SK-N-SH treated with all-trans-retinoic acid at 6 μM for 48 hours (cell line): ENCODE data around the gene TSEN54.

ENCODE experiments used
- CSDC2 ChIP-seq: fragments of 250-450 bp; sonication (Bioruptor Pico); IDR thresholded peaks from 2 replicates; pipeline ENCODE4 v1.5.0; 2020; ENCODE audit warnings: mild to moderate bottlenecking, moderate library complexity
- CSRNP3 ChIP-seq: fragments of 250-450 bp; sonication (Bioruptor Pico); IDR thresholded peaks from 2 replicates; pipeline ENCODE4 v1.5.1; 2021; ENCODE audit warnings: mild to moderate bottlenecking, moderate library complexity
- OSR1 ChIP-seq: fragments of 250-450 bp; sonication (Bioruptor Pico); IDR thresholded peaks from 2 replicates; pipeline ENCODE4 v1.8.0; 2022; ENCODE audit warnings: moderate library complexity, mild to moderate bottlenecking, inconsistent platforms
- PATZ1 ChIP-seq: fragments of 250-450 bp; sonication (Bioruptor Pico); IDR thresholded peaks from 2 replicates; pipeline ENCODE4 v1.8.0; 2020; ENCODE audit warnings: mild to moderate bottlenecking, moderate library complexity, borderline replicate concordance
- RARB ChIP-seq: fragments of 250-450 bp; sonication (Bioruptor Pico); IDR thresholded peaks from 2 replicates; pipeline ENCODE4 v1.8.0; 2021; ENCODE audit warnings: mild to moderate bottlenecking, moderate library complexity
- ZC3H10 ChIP-seq: fragments of 250-450 bp; sonication (Bioruptor Pico); IDR thresholded peaks from 2 replicates; pipeline ENCODE4 v1.5.1; 2021; ENCODE audit warnings: mild to moderate bottlenecking, moderate library complexity
- ZFP30 ChIP-seq: fragments of 450-650 bp; formaldehyde crosslinking; IDR thresholded peaks from 2 replicates; pipeline ENCODE4 v1.5.0; 2022; ENCODE audit warnings: mild to moderate bottlenecking, moderate library complexity
- ZNF8 ChIP-seq: fragments of 450-650 bp; formaldehyde crosslinking; IDR thresholded peaks from 2 replicates; pipeline ENCODE4 v1.5.0; 2020; ENCODE audit warnings: mild to moderate bottlenecking, moderate library complexity

- no peak for TF ChIP-seq ZFP30 (CRISPR knock-in tag)
- no peak for TF ChIP-seq RARB (CRISPR knock-in tag)
- TF ChIP-seq PATZ1: no peak
- TF ChIP-seq CSRNP3: no peak
- TF ChIP-seq ZC3H10 (CRISPR knock-in tag): no peak
- TF ChIP-seq CSDC2 (CRISPR knock-in tag): no peak
- TF ChIP-seq OSR1 (CRISPR knock-in tag): no peak
- TF ChIP-seq ZNF8 (CRISPR knock-in tag): no peak
Observed at GRCh38 chr17:75509528-75510258, 6.6 kb upstream of the TSEN54 start.
